HepG2 (cell line): ENCODE data around the gene RNASE8. TPM values are rescaled to one million over a fixed set of nuclear protein-coding genes. Genes with fewer than 3 reads are reported as not detected.

ENCODE experiments used
- AGO1 ChIP-seq: fragments of 200-400 bp; formaldehyde crosslinking; IDR thresholded peaks from 2 replicates; pipeline ENCODE4 v1.6.1; 2017; ENCODE audit warnings: mild to moderate bottlenecking, low read depth, low read length, moderate library complexity; ENCODE audit not compliant: poor library complexity, severe bottlenecking
- CBX5 ChIP-seq: sonication (generic); formaldehyde crosslinking; IDR thresholded peaks from 2 replicates; pipeline ENCODE4 v1.4.0; 2020; ENCODE audit warnings: missing genetic modification reagents, borderline replicate concordance
- CC2D1A ChIP-seq: sonication (generic); formaldehyde crosslinking; IDR thresholded peaks from 2 replicates; pipeline ENCODE4 v1.8.1; 2023; ENCODE audit warnings: mild to moderate bottlenecking, missing genetic modification reagents
- FOXP4 ChIP-seq: sonication (generic); formaldehyde crosslinking; IDR thresholded peaks from 2 replicates; pipeline ENCODE4 v1.4.0; 2020; ENCODE audit warnings: missing genetic modification reagents
- HIVEP1 ChIP-seq: sonication (generic); formaldehyde crosslinking; IDR thresholded peaks from 2 replicates; pipeline ENCODE4 v1.4.0; 2020; ENCODE audit warnings: mild to moderate bottlenecking, missing genetic modification reagents
- KLF11 ChIP-seq: IDR thresholded peaks from 2 replicates; pipeline ENCODE4 v1.6.1; 2016; ENCODE audit warnings: missing compliant biosample characterization
- KMT2A ChIP-seq: sonication (generic); formaldehyde crosslinking; IDR thresholded peaks from 2 replicates; pipeline ENCODE4 v1.4.0; 2020; ENCODE audit warnings: missing genetic modification reagents
- MAFF ChIP-seq: IDR thresholded peaks from 2 replicates; pipeline ENCODE4 v1.6.1; 2011; ENCODE audit warnings: low read depth, low read length, improper control_type of control experiment
- MIER2 ChIP-seq: IDR thresholded peaks from 2 replicates; pipeline ENCODE4 v1.6.1; 2016; ENCODE audit warnings: missing biosample characterization, missing genetic modification reagents
- MYC ChIP-seq: sonication (generic); formaldehyde crosslinking; IDR thresholded peaks from 2 replicates; pipeline ENCODE4 v1.9.0; 2021; ENCODE audit warnings: missing genetic modification reagents, borderline replicate concordance
- NR3C1 ChIP-seq: sonication (generic); formaldehyde crosslinking; IDR thresholded peaks from 2 replicates; pipeline ENCODE4 v1.4.0; 2020; ENCODE audit warnings: missing genetic modification reagents
- RCOR2 ChIP-seq: IDR thresholded peaks from 2 replicates; pipeline ENCODE4 v1.6.1; 2016; ENCODE audit warnings: missing biosample characterization, missing genetic modification reagents
- SMARCE1 ChIP-seq: fragments of 450-650 bp; IDR thresholded peaks from 2 replicates; pipeline ENCODE4 v1.6.1; 2017; ENCODE audit warnings: borderline replicate concordance
- SNAI1 ChIP-seq: sonication (generic); formaldehyde crosslinking; IDR thresholded peaks from 2 replicates; pipeline ENCODE4 v1.5.0; 2020; ENCODE audit warnings: mild to moderate bottlenecking, missing genetic modification reagents, borderline replicate concordance
- SNRNP70 ChIP-seq: fragments of 200-400 bp; formaldehyde crosslinking; IDR thresholded peaks from 2 replicates; pipeline ENCODE4 v1.6.1; 2017; ENCODE audit warnings: mild to moderate bottlenecking, low read depth, low read length, moderate library complexity
- ZFX ChIP-seq: sonication (generic); formaldehyde crosslinking; IDR thresholded peaks from 2 replicates; pipeline ENCODE4 v1.4.0; 2020; ENCODE audit warnings: mild to moderate bottlenecking, low read depth, missing genetic modification reagents, moderate library complexity
- ZNF326 ChIP-seq: sonication (generic); formaldehyde crosslinking; IDR thresholded peaks from 2 replicates; pipeline ENCODE4 v1.4.0; 2020; ENCODE audit warnings: missing genetic modification reagents, borderline replicate concordance
- ZNF446 ChIP-seq: sonication (generic); formaldehyde crosslinking; IDR thresholded peaks from 2 replicates; pipeline ENCODE4 v1.5.0; 2020; ENCODE audit warnings: mild to moderate bottlenecking, missing genetic modification reagents
- ZNF549 ChIP-seq: sonication (generic); formaldehyde crosslinking; IDR thresholded peaks from 2 replicates; pipeline ENCODE4 v1.5.0; 2020; ENCODE audit warnings: missing genetic modification reagents
- ZNF703 ChIP-seq: sonication (generic); formaldehyde crosslinking; IDR thresholded peaks from 2 replicates; pipeline ENCODE4 v1.5.1; 2020; ENCODE audit warnings: missing genetic modification reagents, mild to moderate bottlenecking, moderate library complexity, borderline replicate concordance
- polyA plus RNA-seq, 8 experiments: library from polyadenylated mRNA; depleted of rRNA in 3 of 8; stranded (reverse) in 7 of 8; unstranded in 1 of 8; fragments of >200 nt; fragmentation: Illumina TruSeq in 4 of 8; extraction: Trizol in 4 of 8; gene quantifications; 2 replicates each; pipeline versions ENCODE4 v1.2.1 to v1.2.3, GENCODE V29; 2011 to 2016; ENCODE audit warnings: low read depth in 4 of 8, missing spikeins in 1 of 8, mixed read lengths in 1 of 8; ENCODE audit not compliant: insufficient read depth in 1 of 8
- total RNA-seq, 5 experiments: library from RNA; depleted of rRNA; stranded (reverse); fragments of >200 nt; fragmentation: Illumina TruSeq; extraction: Trizol; gene quantifications; 2 replicates each; pipeline ENCODE4 v1.2.3, GENCODE V29; 2016; ENCODE audit warnings: low read depth in 1 of 5
- TF ChIP-seq, protein P1 (sequence below): sonication (generic); formaldehyde crosslinking; IDR thresholded peaks from 2 replicates; pipeline ENCODE4 v1.5.0; 2020; ENCODE audit warnings: mild to moderate bottlenecking, missing genetic modification reagents, borderline replicate concordance
- TF ChIP-seq, protein P2 (sequence below): IDR thresholded peaks from 2 replicates; pipeline ENCODE4 v1.6.1; 2016; ENCODE audit warnings: low read depth, missing genetic modification reagents, missing compliant biosample characterization

Gene RNASE8
- total and polyA plus RNA-seq, 2 of the 13 experiments (the other 11 are each of a cell fraction or from before 2014, with no cell fraction given): not detected

DNA sequence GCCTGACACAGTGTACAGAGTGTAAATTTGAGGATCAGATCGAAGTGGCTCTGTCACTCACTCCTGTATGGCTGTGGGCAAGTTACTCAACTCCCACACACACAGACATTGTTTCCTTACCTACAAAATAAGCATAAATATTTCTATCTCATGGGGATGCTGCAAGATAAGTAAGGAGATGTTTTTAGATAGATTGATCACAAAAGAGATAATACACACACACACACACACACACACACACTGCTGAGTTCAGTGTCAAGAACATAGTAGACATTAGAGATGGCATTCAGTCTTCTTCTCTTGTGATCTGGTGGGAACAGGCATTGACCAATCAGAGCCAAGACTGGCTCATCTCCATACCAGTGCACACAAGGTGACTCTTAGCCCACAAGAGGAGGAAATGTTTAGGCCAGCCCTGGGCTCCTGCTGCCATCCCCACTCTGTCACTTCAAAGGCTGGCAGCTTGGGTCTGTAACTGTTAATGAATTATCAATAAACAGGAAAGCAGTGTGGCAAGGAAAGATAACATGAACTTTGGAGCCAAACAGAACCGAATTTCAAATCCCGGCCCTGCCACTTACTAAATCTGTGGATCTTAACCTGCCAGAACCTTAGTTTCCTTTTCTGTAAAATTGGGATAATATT lies 3.4 kb upstream of the RNASE8 start (continued):
- TF ChIP-seq MYC (peak; percentile 65; the same call in 1 of the 2 replicates), MAFF (0 out of 2 replicates have a peak, but pooled peaks have one; percentile 1), ZNF549 (CRISPR knock-in tag) (no peak), ZNF326 (CRISPR knock-in tag) (no peak), SNRNP70 (no peak), CC2D1A (CRISPR knock-in tag) (no peak), MIER2 (CRISPR knock-in tag) (peak; percentile 78; the same call in 1 of the 2 replicates), SMARCE1 (no peak), NR3C1 (CRISPR knock-in tag) (no peak), ZFX (CRISPR knock-in tag) (peak; percentile 78), RCOR2 (CRISPR knock-in tag) (peak; percentile 89), KLF11 (CRISPR knock-in tag) (no peak; the same call in 1 of the 2 replicates), SNAI1 (CRISPR knock-in tag) (no peak), AGO1 (no peak), ZNF703 (no peak), HIVEP1 (CRISPR knock-in tag) (no peak), CBX5 (CRISPR knock-in tag) (peak; percentile 25; the same call in 1 of the 2 replicates), ZNF446 (CRISPR knock-in tag) (0 out of 2 replicates have a peak, but pooled peaks have one; percentile 18), FOXP4 (peak; percentile 99), KMT2A (CRISPR knock-in tag) (no peak; the same call in 1 of the 2 replicates)
- TF ChIP-seq, protein P1, sequence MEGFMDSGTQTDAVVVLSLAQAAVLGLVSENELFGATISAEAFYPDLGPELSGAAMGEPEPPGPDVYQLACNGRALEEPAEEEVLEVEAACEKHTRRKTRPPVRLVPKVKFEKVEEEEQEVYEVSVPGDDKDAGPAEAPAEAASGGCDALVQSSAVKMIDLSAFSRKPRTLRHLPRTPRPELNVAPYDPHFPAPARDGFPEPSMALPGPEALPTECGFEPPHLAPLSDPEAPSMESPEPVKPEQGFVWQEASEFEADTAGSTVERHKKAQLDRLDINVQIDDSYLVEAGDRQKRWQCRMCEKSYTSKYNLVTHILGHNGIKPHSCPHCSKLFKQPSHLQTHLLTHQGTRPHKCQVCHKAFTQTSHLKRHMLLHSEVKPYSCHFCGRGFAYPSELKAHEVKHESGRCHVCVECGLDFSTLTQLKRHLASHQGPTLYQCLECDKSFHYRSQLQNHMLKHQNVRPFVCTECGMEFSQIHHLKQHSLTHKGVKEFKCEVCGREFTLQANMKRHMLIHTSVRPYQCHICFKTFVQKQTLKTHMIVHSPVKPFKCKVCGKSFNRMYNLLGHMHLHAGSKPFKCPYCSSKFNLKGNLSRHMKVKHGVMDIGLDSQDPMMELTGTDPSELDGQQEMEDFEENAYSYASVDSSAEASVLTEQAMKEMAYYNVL: peak; percentile 93; the same call in 1 of the 2 replicates
- TF ChIP-seq, protein P2, sequence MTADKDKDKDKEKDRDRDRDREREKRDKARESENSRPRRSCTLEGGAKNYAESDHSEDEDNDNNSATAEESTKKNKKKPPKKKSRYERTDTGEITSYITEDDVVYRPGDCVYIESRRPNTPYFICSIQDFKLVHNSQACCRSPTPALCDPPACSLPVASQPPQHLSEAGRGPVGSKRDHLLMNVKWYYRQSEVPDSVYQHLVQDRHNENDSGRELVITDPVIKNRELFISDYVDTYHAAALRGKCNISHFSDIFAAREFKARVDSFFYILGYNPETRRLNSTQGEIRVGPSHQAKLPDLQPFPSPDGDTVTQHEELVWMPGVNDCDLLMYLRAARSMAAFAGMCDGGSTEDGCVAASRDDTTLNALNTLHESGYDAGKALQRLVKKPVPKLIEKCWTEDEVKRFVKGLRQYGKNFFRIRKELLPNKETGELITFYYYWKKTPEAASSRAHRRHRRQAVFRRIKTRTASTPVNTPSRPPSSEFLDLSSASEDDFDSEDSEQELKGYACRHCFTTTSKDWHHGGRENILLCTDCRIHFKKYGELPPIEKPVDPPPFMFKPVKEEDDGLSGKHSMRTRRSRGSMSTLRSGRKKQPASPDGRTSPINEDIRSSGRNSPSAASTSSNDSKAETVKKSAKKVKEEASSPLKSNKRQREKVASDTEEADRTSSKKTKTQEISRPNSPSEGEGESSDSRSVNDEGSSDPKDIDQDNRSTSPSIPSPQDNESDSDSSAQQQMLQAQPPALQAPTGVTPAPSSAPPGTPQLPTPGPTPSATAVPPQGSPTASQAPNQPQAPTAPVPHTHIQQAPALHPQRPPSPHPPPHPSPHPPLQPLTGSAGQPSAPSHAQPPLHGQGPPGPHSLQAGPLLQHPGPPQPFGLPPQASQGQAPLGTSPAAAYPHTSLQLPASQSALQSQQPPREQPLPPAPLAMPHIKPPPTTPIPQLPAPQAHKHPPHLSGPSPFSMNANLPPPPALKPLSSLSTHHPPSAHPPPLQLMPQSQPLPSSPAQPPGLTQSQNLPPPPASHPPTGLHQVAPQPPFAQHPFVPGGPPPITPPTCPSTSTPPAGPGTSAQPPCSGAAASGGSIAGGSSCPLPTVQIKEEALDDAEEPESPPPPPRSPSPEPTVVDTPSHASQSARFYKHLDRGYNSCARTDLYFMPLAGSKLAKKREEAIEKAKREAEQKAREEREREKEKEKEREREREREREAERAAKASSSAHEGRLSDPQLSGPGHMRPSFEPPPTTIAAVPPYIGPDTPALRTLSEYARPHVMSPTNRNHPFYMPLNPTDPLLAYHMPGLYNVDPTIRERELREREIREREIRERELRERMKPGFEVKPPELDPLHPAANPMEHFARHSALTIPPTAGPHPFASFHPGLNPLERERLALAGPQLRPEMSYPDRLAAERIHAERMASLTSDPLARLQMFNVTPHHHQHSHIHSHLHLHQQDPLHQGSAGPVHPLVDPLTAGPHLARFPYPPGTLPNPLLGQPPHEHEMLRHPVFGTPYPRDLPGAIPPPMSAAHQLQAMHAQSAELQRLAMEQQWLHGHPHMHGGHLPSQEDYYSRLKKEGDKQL: peak; percentile 76
